ENCODE measurements around the gene DISC1. TPM values are rescaled to one million over a fixed set of nuclear protein-coding genes. Genes with fewer than 3 reads are reported as not detected.

Gene DISC1
- polyA plus RNA-seq, 1 donor from 2014 or later, result 0.84 TPM

- H3K27me3 ChIP-seq (ENCODE audit: insufficient read depth, low read depth, low read length), result no peaks in the 10 kb centered on the region
- no peaks in the 10 kb centered on the region for H3F3A ChIP-seq (ENCODE audit: insufficient read depth, low read length, poor library complexity, severe bottlenecking)
- no peaks in the 10 kb centered on the region for H3K9me3 ChIP-seq (ENCODE audit: low read length)
- no peak overlapping the region for H3K4me3 ChIP-seq (ENCODE audit: low read length)
- no peak overlapping the region for H3K27ac ChIP-seq (ENCODE audit: low read length)
- no peaks in the 10 kb centered on the region for H3K36me3 ChIP-seq (ENCODE audit: insufficient read depth, low read length)
- H4K20me1 ChIP-seq (ENCODE audit: insufficient read depth), result no peaks in the 10 kb centered on the region
- no peaks in the 10 kb centered on the region for H3K79me2 ChIP-seq (replicated peaks; ENCODE audit: insufficient read depth, low read length)
- H3K4me2 ChIP-seq (ENCODE audit: low read length), result no peak overlapping the region
- no peaks in the 10 kb centered on the region for H3K9me2 ChIP-seq (ENCODE audit: insufficient read depth, low read length)
- no peak overlapping the region for H2AFZ ChIP-seq (ENCODE audit: low read depth, low read length)
- TF ChIP-seq TAF1 (IDR thresholded peaks at IDR 0.05; ENCODE audit: low read depth) (no peak), REST (IDR thresholded peaks at IDR 0.05; ENCODE audit: borderline replicate concordance) (no peak), POLR2AphosphoS5 (IDR thresholded peaks at IDR 0.05) (no peak), EZH2 (IDR thresholded peaks at IDR 0.05; ENCODE audit: borderline replicate concordance, insufficient read depth, low read length, poor library complexity, severe bottlenecking) (no peak), MXI1 (conservative IDR thresholded peaks at IDR 0.05; ENCODE audit: poor library complexity, severe bottlenecking) (no peak), RAD21 (conservative IDR thresholded peaks at IDR 0.05) (no peak), EP300 (conservative IDR thresholded peaks at IDR 0.05; ENCODE audit: poor library complexity, severe bottlenecking) (no peak), SMC3 (conservative IDR thresholded peaks at IDR 0.05; ENCODE audit: poor library complexity) (no peak), CTCF (IDR thresholded peaks at IDR 0.05; ENCODE audit: poor library complexity, severe bottlenecking) (no peak)
- H3K9ac ChIP-seq (ENCODE audit: low read length), result no peak overlapping the region
Observed at GRCh38 chr1:231786126-231786525, 159.5 kb downstream of the DISC1 start.

- Histone ChIP-seq H3K4me2 (ENCODE audit: low read length) (no peak overlapping the region), H3K9me3 (ENCODE audit: low read length) (no peaks in the 10 kb centered on the region), H4K20me1 (ENCODE audit: insufficient read depth) (no peaks in the 10 kb centered on the region), H3K36me3 (ENCODE audit: insufficient read depth, low read length) (no peaks in the 10 kb centered on the region), H3K9me2 (ENCODE audit: insufficient read depth, low read length) (no peaks in the 10 kb centered on the region), H2AFZ (ENCODE audit: low read depth, low read length) (no peak overlapping the region), H3K4me3 (ENCODE audit: low read length) (no peak overlapping the region), H3K27me3 (ENCODE audit: insufficient read depth, low read depth, low read length) (no peaks in the 10 kb centered on the region), H3F3A (ENCODE audit: insufficient read depth, low read length, poor library complexity, severe bottlenecking) (no peaks in the 10 kb centered on the region), H3K9ac (ENCODE audit: low read length) (no peak overlapping the region), H3K27ac (ENCODE audit: low read length) (no peak overlapping the region), H3K79me2 (replicated peaks; ENCODE audit: insufficient read depth, low read length) (no peaks in the 10 kb centered on the region)
- no peak for TF ChIP-seq EP300 (conservative IDR thresholded peaks at IDR 0.05; ENCODE audit: poor library complexity, severe bottlenecking)
- TF ChIP-seq POLR2AphosphoS5 (IDR thresholded peaks at IDR 0.05), result no peak
- no peak for TF ChIP-seq RAD21 (conservative IDR thresholded peaks at IDR 0.05)
- no peak for TF ChIP-seq SMC3 (conservative IDR thresholded peaks at IDR 0.05; ENCODE audit: poor library complexity)
- no peak for TF ChIP-seq EZH2 (IDR thresholded peaks at IDR 0.05; ENCODE audit: borderline replicate concordance, insufficient read depth, low read length, poor library complexity, severe bottlenecking)
- TF ChIP-seq REST (IDR thresholded peaks at IDR 0.05; ENCODE audit: borderline replicate concordance), result no peak
- TF ChIP-seq CTCF (IDR thresholded peaks at IDR 0.05; ENCODE audit: poor library complexity, severe bottlenecking), result no peak
- no peak for TF ChIP-seq MXI1 (conservative IDR thresholded peaks at IDR 0.05; ENCODE audit: poor library complexity, severe bottlenecking)
- TF ChIP-seq TAF1 (IDR thresholded peaks at IDR 0.05; ENCODE audit: low read depth), result no peak
Observed at GRCh38 chr1:231792634-231793033, 166.0 kb downstream of the DISC1 start.

Measured in neural cell (in vitro differentiated cells).